IPS DF 6.9 (cell line): ENCODE measurements around the gene PDZRN4.
"Not testable (repeated sequence)": the region's sequence is repeated elsewhere in the genome, so short reads cannot be mapped to it uniquely, and the experiment has no call there.

Experiments
- DNase-seq: peaks from one replicate; pipeline ENCODE4 v3.0.0-alpha.2; 2013; ENCODE audit warnings: low read depth, low spot score
- H3K27ac ChIP-seq: one replicate; pipeline ENCODE4 v1.5.1; 2013; ENCODE audit warnings: low read length, control low read depth
- H3K27me3 ChIP-seq: 2 replicates; pipeline ENCODE4 v1.6.1; 2013; ENCODE audit warnings: mild to moderate bottlenecking, low read length; ENCODE audit not compliant: control insufficient read depth, insufficient read depth
- H3K36me3 ChIP-seq: 2 replicates; pipeline ENCODE4 v1.6.1; 2013; ENCODE audit warnings: low read length; ENCODE audit not compliant: control insufficient read depth, insufficient read depth
- H3K4me1 ChIP-seq: 2 replicates; pipeline ENCODE4 v1.6.1; 2013; ENCODE audit warnings: low read length; ENCODE audit not compliant: control insufficient read depth, insufficient read depth
- H3K4me3 ChIP-seq: 2 replicates; pipeline ENCODE4 v1.5.1; 2013; ENCODE audit warnings: mild to moderate bottlenecking, low read length
- H3K9me3 ChIP-seq: 2 replicates; pipeline ENCODE4 v1.6.1; 2013; ENCODE audit warnings: low read length, inconsistent platforms; ENCODE audit not compliant: control insufficient read depth, insufficient read depth
- WGBS: extraction: QIAGEN DNeasy Blood & Tissue Kit; methylation state at CpG from one replicate; pipeline ENCODE4 v1.1.7; 2013; ENCODE audit warnings: mixed read lengths, missing lambda C conversion rate; ENCODE audit not compliant: insufficient read length, insufficient coverage; 5-methylcytosine and 5-hydroxymethylcytosine counted together

The PDZRN4 gene

DNA sequence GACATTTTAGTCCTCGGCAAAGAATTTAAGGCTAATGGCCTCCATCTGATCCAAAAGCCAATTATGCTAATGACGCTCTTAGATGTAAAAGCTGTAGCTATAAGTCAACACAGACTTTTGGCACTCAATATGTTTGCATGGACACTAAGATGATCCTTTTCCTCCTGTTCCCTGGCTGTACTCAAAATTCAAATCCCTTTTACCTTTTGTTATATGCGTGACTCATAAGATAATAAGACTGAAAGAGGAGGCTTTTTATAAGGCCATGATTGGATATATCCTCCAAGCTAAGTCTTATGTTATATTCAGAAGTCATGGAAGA, 89.8 kb downstream of the PDZRN4 start:
- DNase-seq: no peak
- whole genome bisulfite sequencing: no CpG with 5 or more reads among the region's 3 CpGs
- H3K36me3 ChIP-seq: no peaks in the 10 kb centered on the region
- 0 out of 2 replicates have a peak, but pooled peaks cover 1% of the 10 kb centered on the region for H3K4me1 ChIP-seq
- H3K27ac ChIP-seq: no peak overlapping the region
- H3K9me3 ChIP-seq: no peaks in the 10 kb centered on the region
- no peaks in the 10 kb centered on the region for H3K27me3 ChIP-seq
- H3K4me3 ChIP-seq: no peak overlapping the region

DNA sequence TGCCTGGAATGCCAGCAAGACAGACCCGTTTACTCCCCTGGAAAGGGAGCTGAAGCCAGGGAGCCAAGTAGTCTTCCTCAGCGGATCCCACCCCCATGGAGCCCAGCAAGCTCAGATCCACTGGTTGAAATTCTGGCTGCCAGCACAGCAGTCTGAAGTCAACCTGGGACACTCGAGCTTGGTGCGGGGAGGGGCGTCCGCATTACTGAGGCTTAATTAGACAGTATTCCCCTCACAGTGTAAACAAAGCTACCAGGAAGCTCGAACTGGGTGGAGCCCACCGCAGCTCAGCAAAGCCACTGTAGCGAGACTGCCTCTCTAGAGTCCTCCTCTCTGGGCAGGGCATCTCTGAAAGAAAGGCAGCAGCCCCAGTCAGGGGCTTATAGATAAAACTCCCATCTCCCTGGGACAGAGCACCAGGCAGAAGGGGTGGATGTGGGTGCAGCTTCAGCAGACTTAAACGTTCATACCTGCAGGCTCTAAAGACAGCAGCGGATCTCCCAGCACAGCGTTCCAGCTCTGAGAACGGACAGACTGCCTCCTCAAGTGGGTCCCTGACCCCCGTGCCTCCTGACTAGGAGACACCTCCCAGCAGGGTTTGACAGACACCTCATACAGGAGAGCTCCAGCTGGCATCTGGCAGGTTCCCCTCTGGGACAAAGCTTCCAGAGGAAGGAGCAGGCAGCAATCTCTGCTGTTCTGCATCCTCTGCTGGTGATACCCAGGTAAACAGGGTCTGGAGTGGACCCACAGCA, 92.4 kb downstream of the PDZRN4 start:
- no CpG with 5 or more reads among the region's 14 CpGs for WGBS
- H3K36me3 ChIP-seq, H3K4me1 ChIP-seq, H3K4me3 ChIP-seq, DNase-seq, H3K9me3 ChIP-seq, H3K27ac ChIP-seq, H3K27me3 ChIP-seq: not testable (repeated sequence)

DNA sequence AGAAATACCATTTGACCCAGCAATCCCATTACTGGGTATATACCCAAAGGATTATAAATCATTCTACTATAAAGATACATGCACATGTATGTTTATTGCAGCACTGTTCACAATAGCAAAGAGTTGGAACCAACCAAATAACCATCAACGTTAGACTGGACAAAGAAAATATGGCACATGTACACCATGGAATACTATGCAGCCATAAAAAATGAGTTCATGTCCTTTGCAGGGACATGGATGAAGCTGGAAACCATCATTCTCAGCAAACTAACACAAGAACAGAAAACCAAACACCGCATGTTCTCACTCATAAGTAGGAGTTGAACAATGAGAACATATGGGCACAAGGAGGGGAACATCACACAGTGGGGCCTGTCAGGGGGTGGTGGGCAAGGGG, 97.3 kb downstream of the PDZRN4 start:
- DNase-seq, H3K4me3 ChIP-seq, H3K4me1 ChIP-seq, H3K9me3 ChIP-seq, H3K27me3 ChIP-seq, H3K36me3 ChIP-seq, H3K27ac ChIP-seq: not testable (repeated sequence)
- WGBS: no CpG with 5 or more reads among the region's 2 CpGs

DNA sequence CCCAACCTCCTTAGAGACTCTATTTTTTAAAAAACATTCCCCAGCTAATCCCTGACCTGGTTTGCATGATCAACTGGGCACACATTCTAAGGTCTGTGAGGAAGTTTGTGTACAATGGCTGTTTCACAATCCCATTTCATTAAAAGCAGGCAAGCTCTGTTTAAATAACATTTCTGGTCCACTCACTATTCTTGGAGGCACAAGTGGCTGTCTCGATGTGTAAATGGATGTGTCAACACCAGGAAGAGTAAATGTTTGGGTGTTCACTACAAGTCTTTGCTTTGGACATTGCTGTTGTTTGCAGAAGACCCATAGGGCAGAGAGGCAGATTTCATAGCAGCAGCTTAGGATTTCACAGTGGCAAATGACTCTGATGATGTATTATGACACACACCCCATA, 98.3 kb downstream of the PDZRN4 start:
- no CpG with 5 or more reads among the region's 1 CpG for WGBS
- Histone ChIP-seq H3K4me1 (no peaks in the 10 kb centered on the region), H3K36me3 (no peaks in the 10 kb centered on the region), H3K27me3 (no peaks in the 10 kb centered on the region), H3K27ac (no peak overlapping the region), H3K9me3 (no peaks in the 10 kb centered on the region), H3K4me3 (no peak overlapping the region)
- DNase-seq: no peak

DNA sequence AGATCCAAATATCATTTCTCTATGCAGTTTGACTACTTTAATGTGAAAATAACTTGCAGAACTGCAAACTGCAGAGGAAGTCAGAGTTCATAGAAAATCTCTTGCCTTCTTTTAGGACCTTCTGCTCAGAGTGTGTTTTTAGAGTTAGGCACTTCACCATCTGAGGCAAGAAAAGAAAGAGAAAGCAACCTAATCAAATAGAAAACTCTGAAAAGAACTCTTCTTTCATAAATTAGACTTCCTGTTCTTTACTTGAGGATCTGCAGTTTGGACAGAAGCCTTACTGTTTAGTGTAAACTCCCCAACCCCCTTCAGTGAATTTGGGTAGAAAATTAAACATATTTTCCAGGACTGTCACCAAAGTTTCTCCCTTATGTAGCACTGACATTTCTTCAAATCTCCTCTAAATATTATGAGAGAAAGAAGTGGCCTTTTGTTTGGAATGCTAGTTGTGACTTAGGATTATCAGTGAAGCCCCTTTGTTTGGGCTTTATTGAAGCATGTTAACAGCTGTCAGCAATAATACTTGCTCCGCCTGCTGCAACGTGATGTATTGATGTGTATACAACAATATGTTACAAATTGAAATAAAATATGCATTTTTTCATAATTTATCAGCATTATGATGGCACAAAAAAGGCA, 99.5 kb downstream of the PDZRN4 start:
- H3K27ac ChIP-seq: no peak overlapping the region
- no peaks in the 10 kb centered on the region for H3K27me3 ChIP-seq
- H3K4me1 ChIP-seq: no peaks in the 10 kb centered on the region
- no CpG with 5 or more reads among the region's 2 CpGs for WGBS
- no peaks in the 10 kb centered on the region for H3K36me3 ChIP-seq
- H3K4me3 ChIP-seq: no peak overlapping the region
- no peak for DNase-seq
- H3K9me3 ChIP-seq: no peaks in the 10 kb centered on the region

DNA sequence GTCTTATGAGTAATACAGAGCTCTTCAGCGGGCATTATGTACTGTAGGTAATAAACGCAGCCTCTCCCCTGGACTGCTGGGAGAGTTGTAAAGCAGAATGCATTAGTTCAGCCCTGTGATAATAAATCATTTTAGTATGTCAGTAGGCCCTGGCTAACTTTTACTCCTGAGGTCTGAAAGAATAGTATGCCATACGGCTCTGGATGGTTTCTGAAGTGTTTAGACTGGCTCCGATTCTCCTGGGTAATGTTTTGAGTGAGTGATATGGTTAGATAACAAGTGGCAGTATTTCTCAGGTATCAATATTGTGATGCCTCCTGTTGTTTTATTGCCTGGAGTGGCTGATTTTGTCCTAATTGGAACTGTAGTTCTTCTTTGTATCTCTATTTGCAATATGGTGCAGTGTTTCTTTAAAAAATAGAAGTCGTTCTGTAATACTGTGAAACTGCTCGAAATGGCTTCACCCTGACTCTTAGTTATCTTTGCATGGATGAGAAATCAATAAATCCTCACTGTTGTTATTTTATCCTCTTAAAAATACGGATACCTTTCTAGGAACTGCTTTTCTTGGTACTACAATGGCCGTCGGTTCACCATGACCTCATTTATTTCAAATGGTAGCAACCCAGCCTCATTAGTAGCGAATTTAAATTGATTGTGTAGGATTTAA, 100.2 kb downstream of the PDZRN4 start:
- H3K4me3 ChIP-seq: no peak overlapping the region
- DNase-seq: no peak
- H3K36me3 ChIP-seq: no peaks in the 10 kb centered on the region
- H3K9me3 ChIP-seq: no peaks in the 10 kb centered on the region
- H3K27me3 ChIP-seq: no peaks in the 10 kb centered on the region
- no CpG with 5 or more reads among the region's 10 CpGs for WGBS
- H3K27ac ChIP-seq: no peak overlapping the region
- no peaks in the 10 kb centered on the region for H3K4me1 ChIP-seq

DNA sequence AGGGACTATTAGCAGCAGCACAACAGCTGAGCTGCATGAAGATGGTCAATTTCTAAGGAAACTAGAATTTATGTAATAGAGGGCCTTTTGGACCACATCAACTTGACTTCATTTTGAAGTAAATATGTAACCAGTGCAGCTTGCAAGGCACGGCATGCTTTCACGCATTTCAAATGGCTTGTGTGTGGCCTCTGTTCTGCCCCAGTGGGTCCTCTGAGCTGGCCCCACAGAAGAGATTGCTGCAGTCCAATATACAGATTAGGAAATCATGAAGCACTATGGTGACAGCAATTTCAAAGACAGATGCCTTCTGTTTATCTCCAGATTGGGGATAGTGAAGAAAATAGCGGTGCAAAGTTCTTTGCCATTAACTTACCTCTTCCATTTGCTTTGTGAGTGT, 101.4 kb downstream of the PDZRN4 start:
- no CpG with 5 or more reads among the region's 3 CpGs for WGBS
- H3K27ac ChIP-seq: no peak overlapping the region

DNA sequence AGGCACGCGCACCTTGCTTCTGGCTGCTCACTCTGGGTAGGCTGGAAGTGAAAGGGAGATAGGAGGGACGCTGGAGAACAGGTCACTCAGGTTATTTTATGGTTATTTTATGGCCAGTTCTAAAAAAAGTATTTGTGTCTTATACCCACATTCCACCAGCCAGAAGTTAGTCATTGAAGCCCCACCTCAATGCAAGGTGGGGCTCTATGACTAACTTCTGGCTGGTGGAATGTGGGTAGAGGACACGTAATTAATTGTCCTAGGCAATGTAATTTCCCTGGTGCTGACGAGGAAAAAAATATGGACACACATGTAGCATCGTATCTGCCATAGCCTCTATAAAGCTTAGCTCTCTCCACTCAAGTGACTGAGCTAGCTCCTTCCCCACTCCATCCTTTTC, 104.9 kb downstream of the PDZRN4 start:
- H3K4me3 ChIP-seq: no peak overlapping the region
- H3K36me3 ChIP-seq: no peaks in the 10 kb centered on the region
- WGBS: no CpG with 5 or more reads among the region's 6 CpGs
- no peaks in the 10 kb centered on the region for H3K27me3 ChIP-seq
- H3K4me1 ChIP-seq: no peaks in the 10 kb centered on the region
- H3K9me3 ChIP-seq: no peaks in the 10 kb centered on the region
- DNase-seq: no peak
- H3K27ac ChIP-seq: no peak overlapping the region

More for the DNA sequence above, 101.4 kb downstream of the PDZRN4 start:
- Histone ChIP-seq H3K27me3 (no peaks in the 10 kb centered on the region), H3K4me1 (no peaks in the 10 kb centered on the region), H3K4me3 (no peak overlapping the region), H3K36me3 (no peaks in the 10 kb centered on the region), H3K9me3 (no peaks in the 10 kb centered on the region)
- no peak for DNase-seq

DNA sequence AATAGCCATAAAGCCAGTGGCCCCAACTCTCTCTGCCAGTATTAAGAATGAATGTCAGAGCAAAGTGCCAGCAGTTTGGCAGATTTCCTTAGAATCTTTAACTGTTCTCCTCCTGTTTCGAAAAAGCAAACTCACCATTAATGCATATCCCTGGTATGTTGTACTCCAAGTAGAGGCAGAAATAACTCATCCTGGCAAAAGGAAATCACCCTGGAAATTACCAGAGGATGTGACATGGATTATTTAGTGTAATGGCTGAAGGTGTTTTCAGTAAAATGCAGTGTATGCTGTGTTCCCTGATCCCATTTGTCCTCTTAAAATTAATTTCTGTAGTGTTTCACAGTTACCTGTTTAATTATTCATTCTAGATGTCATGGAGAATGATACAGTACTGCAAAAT, 105.3 kb downstream of the PDZRN4 start:
- H3K27ac ChIP-seq: no peak overlapping the region
- no peaks in the 10 kb centered on the region for H3K9me3 ChIP-seq
- no peak for DNase-seq
- no CpG with 5 or more reads among the region's 1 CpG for WGBS
- no peaks in the 10 kb centered on the region for H3K4me1 ChIP-seq
- H3K27me3 ChIP-seq: no peaks in the 10 kb centered on the region
- H3K36me3 ChIP-seq: no peaks in the 10 kb centered on the region
- H3K4me3 ChIP-seq: no peak overlapping the region

DNA sequence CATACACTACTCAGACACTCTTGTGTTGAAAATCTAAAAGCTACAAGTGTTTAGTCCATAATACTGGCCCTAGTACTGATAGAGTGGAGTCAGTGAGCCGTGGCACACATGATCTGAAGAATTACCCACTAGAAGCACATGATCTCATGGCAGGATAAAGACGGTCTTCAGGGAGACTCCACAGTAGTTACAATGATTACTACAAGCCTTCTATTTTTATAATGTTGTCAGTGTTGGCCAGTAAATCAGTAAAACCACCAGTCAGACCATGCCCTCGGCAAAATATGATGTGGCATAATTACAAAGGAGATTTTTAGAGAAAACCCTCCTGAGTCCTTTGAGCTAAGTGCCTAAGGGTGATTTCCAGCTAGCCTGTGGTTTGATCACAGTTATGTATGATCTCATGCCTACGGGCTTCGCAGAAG, 114.9 kb downstream of the PDZRN4 start:
- Histone ChIP-seq H3K36me3 (no peaks in the 10 kb centered on the region), H3K9me3 (no peaks in the 10 kb centered on the region), H3K27ac (no peak overlapping the region), H3K27me3 (no peaks in the 10 kb centered on the region), H3K4me3 (no peak overlapping the region), H3K4me1 (no peaks in the 10 kb centered on the region)
- WGBS: no CpG with 5 or more reads among the region's 5 CpGs
- no peak for DNase-seq
